Brain microvascular endothelial cell (primary cell): ENCODE measurements around the gene ALPK3.

ENCODE experiments used
- DNase-seq: peaks from one replicate; pipeline ENCODE4 v3.0.0-alpha.2; 2020
- H3K27ac ChIP-seq: fragments of 250-450 bp; sonication (Bioruptor Pico); 2 replicates; pipeline ENCODE4 v1.5.1; 2020; ENCODE audit warnings: mild to moderate bottlenecking, moderate library complexity
- H3K27me3 ChIP-seq: fragments of 250-450 bp; sonication (Bioruptor Pico); replicated peaks from 2 replicates; pipeline ENCODE4 v1.5.1; 2020; ENCODE audit warnings: mild to moderate bottlenecking
- H3K36me3 ChIP-seq: fragments of 250-450 bp; sonication (Bioruptor Pico); replicated peaks from 2 replicates; pipeline ENCODE4 v1.5.1; 2020; ENCODE audit warnings: mild to moderate bottlenecking
- H3K4me3 ChIP-seq: 2 replicates; pipeline ENCODE4 v1.5.1; 2011; ENCODE audit warnings: low read depth, mild to moderate bottlenecking, control low read depth, low read length, moderate library complexity
- in situ Hi-C: cut with HindIII; loops from 2 replicates; pipeline ENCODE4 v1.10.0; 2017; ENCODE audit warnings: low sequenced_read_pairs, low pct_ligation_motif_present
- TF ChIP-seq, protein P1 (sequence below): IDR thresholded peaks from 2 replicates; pipeline ENCODE4 v1.5.1; 2011; ENCODE audit warnings: low read depth, mild to moderate bottlenecking, moderate library complexity, low read length, control low read depth, inconsistent platforms; ENCODE audit errors: missing control alignments

Gene ALPK3

DNA sequence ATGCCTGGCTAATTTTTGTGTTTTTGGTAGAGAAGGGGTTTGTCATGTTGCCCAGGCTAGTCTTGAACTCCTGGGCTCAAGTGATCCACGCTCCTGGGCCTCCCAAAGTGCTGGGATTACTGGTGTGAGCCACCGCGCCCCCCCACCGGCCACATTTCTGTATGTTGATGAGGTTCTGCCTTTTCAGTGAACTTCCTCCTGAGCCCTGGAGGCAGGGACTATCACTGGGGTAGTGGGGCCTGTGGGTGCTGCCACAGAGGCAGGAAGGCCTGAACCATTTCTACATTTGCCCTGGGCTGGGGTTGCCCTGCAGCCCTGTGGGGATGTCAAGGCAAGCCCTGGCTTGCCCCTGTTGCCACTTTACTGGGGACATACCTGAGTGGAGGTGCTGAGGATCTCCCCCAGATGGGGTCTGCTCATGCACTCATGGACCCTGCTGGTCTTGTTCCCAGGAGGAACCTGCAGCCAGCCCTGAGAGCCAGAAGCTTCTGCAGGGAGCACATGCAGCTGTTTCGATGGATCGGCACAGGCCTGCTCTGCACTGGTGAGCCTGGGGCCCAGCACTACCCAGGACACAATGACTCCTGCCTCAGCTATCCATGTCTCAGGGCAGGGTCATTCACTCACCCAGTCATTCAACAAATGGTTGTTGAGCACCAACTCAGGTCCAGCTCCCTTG is 73.0 kb downstream of the ALPK3 start:
- in situ Hi-C loops: no loop called here
- no peak for DNase-seq
- no peak overlapping the region for H3K27ac ChIP-seq
- TF ChIP-seq, protein P1, sequence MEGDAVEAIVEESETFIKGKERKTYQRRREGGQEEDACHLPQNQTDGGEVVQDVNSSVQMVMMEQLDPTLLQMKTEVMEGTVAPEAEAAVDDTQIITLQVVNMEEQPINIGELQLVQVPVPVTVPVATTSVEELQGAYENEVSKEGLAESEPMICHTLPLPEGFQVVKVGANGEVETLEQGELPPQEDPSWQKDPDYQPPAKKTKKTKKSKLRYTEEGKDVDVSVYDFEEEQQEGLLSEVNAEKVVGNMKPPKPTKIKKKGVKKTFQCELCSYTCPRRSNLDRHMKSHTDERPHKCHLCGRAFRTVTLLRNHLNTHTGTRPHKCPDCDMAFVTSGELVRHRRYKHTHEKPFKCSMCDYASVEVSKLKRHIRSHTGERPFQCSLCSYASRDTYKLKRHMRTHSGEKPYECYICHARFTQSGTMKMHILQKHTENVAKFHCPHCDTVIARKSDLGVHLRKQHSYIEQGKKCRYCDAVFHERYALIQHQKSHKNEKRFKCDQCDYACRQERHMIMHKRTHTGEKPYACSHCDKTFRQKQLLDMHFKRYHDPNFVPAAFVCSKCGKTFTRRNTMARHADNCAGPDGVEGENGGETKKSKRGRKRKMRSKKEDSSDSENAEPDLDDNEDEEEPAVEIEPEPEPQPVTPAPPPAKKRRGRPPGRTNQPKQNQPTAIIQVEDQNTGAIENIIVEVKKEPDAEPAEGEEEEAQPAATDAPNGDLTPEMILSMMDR: no peak
- no peaks in the 10 kb centered on the region for H3K36me3 ChIP-seq
- no peaks in the 10 kb centered on the region for H3K27me3 ChIP-seq
- no peak overlapping the region for H3K4me3 ChIP-seq

DNA sequence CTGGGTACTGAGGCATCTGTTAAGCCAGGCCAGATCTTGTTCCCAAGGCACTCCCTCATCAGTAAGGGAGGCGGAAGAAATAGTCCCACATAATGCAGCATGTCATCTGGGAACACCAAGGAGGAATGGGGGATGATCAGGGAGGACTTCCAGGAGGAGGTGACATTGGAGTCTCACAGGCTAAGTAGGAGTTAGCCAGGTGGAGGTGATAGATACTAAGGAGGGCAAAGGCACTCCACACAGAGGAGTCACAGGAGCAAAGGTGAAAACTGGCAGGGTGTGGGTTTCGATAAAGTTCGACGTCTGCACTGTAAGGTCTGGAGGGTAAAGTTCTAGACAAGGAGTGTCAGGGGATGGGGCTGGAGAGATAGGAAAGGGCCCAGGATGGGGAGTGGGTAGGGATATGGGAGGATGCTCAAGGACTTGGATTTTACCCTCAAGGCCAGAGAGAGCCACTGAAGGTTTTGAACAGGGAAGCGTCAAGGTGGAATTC is 73.6 kb downstream of the ALPK3 start:
- in situ Hi-C loops: no loop called here
- Histone ChIP-seq H3K36me3 (no peaks in the 10 kb centered on the region), H3K27ac (no peak overlapping the region), H3K4me3 (no peak overlapping the region), H3K27me3 (no peaks in the 10 kb centered on the region)
- no peak for DNase-seq
- TF ChIP-seq, protein P1: no peak

DNA sequence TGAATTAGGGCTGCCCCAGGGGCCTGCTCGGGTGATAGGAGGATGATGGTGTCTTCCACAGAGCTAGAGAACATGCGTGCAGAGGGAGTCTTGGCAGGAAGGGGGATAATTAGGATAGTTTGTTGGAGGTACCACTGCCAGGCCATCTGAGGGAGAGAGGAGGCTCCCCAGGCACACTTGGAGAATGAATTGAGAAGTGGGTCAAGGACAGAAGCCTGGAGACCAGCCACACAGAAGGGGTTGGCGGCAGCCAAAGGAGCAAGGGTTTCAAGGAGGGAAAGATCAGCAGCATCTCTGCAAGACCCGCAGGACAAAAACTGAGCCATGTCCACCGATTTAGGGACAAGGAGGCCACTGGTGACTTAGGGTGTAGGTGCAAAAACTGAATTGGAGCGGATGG is 74.2 kb downstream of the ALPK3 start:
- no peak overlapping the region for H3K27ac ChIP-seq
- in situ Hi-C loops: no loop called here
- TF ChIP-seq, protein P1: no peak
- no peaks in the 10 kb centered on the region for H3K27me3 ChIP-seq
- no peak for DNase-seq
- H3K36me3 ChIP-seq: no peaks in the 10 kb centered on the region
- no peak overlapping the region for H3K4me3 ChIP-seq

DNA sequence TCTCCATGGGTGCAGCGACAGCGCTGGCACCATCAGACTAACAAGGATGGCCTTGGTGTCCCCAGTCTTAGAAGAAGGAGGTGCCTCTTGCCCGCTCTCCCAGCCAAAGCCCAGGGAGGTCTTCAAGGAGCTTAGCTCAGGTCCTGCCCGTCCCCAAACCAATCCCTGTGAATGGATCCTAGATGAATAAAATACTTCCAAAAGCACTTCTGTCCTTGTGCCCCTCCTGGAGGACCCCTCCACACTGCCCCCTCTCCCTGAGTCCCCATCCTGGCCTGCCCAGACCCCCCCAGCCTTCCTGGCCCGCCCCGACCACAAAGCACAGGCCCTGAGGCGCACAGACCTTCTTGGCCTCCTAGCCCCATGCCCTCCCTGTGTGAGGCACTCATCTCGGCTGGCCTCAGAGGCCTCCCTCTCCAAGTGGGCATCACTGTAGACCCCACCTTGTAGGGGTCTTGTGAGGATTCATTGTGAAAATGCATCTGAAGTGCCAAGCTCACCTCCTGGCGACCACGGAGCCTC is 75.7 kb downstream of the ALPK3 start:
- no peak for DNase-seq
- H3K36me3 ChIP-seq: no peaks in the 10 kb centered on the region
- no peak overlapping the region for H3K4me3 ChIP-seq
- no peak overlapping the region for H3K27ac ChIP-seq
- in situ Hi-C loops: no loop called here
- H3K27me3 ChIP-seq: no peaks in the 10 kb centered on the region
- TF ChIP-seq, protein P1: no peak

DNA sequence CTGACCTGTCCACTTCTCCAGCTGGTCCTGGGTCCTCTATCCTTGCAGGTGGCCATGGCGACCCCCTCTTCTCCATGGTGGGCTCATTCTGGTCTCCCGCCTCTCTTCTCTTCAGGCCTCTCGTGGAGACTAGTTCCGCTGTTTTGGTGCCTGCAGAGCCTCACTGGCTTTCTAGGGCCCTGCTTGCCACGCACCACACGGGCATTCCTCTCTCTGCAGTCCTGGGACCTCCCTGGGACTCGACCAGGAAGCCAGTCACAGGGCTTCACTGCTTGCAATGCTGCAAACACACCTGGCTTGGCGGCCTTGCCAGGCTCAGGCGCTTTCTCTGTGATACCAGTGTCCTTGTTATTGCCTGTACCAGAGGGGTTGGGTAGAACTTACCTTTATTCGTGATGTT is 76.5 kb downstream of the ALPK3 start:
- Histone ChIP-seq H3K27me3 (no peaks in the 10 kb centered on the region), H3K4me3 (no peak overlapping the region), H3K36me3 (no peaks in the 10 kb centered on the region), H3K27ac (no peak overlapping the region)
- no peak for DNase-seq
- in situ Hi-C loops: no loop called here
- TF ChIP-seq, protein P1: no peak
